GM19372 (cell line): ENCODE measurements around the gene NLRP5.
"Not testable (repeated sequence)": the region's sequence is repeated elsewhere in the genome, so short reads cannot be mapped to it uniquely, and the experiment has no call there.

Source experiments
- ATAC-seq: cut with Tn5 transposase; IDR thresholded peaks from one replicate; pipeline ENCODE4 v1.9.1; 2021; ENCODE audit warnings: mild to moderate bottlenecking, low read depth, moderate library complexity; ENCODE audit not compliant: unreplicated experiment

The NLRP5 gene

GRCh38 chr19:56097776-56098175 lies 111.2 kb downstream of the NLRP5 start:
- no peak for ATAC-seq

- ATAC-seq = not testable (repeated sequence)
These were observed 111.7 kb downstream of the NLRP5 start for GRCh38 chr19:56098237-56098636.

- ATAC-seq = no peak
These were observed 112.4 kb downstream of the NLRP5 start for GRCh38 chr19:56098731-56099568.

GRCh38 chr19:56099638-56100539 lies 113.3 kb downstream of the NLRP5 start:
- no peak for ATAC-seq

- ATAC-seq = no peak
These were observed 114.5 kb downstream of the NLRP5 start for GRCh38 chr19:56101095-56101494.

GRCh38 chr19:56101746-56102535 lies 115.4 kb downstream of the NLRP5 start:
- ATAC-seq = no peak

- no peak for ATAC-seq
These were observed 116.5 kb downstream of the NLRP5 start for GRCh38 chr19:56103027-56103614.

DNA sequence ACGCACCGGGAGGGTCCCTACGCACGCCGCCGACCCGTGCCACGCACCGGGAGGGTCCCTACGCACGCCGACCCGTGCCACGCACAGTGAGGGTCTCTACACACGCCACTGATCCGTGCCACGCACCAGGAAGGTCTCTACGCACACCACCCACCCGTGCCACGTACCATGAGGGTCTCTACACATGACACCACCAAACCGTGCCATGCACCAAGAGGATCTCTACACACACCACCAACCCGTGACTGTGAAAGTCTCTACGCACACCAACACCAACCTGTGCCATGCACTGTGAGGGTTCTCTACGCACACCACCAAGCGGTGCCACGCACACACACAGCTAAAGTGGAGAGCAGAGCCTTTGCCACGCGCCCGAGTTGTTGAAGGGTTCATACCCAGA lies 117.8 kb downstream of the NLRP5 start:
- ATAC-seq = no peak

DNA sequence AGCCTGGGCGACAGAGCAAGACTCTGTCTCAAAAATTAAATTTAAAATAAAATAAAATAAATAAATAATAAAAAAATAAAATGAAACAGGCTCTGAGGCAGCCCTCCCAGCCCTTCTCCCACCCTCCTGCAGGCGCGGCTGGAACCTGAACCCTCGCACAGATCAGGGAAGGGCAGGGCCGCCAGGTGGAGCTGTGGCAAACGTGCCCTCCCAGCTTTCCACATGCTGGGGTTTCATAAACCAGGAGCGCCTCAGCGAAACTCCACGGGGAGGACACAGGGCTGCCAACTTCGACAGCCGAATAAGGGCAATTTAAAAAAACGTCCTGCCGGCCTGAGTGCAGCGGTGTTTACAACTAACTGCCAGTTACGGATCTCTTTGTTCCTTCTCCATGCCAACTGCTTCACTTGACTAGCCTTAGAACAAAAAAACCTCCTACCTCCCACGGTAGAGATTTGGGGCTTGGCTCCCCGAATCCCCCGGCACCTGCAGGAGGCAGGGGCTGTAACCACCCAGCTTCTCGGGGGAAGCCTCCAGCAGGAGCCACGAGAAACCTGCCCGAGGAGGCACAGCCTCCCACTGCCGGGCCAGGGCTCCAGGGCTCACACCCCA lies 118.6 kb downstream of the NLRP5 start:
- no peak for ATAC-seq

DNA sequence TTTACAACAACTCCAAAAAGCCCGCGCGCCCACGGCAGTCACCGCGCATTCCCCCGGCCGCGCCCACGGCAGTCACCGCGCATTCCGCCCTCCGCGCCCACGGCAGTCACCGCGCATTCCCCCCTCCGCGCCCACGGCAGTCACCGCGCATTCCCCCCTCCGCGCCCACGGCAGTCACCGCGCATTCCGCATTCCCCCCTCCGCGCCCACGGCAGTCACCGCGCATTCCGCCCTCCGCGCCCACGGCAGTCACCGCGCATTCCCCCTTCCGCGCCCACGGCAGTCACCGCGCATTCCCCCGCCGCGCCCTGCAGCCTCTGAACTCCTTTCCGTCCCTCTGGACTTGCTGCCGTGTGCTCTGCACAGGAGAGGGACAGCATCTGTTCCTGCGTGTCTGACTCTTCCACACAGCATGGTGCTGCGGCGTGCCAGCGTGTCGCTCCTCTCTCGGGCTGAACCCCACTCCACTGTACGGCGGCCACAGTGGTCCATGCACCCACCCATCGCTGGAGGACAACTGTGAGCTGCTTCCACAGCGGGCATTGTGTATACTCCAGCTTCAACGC lies 119.3 kb downstream of the NLRP5 start:
- ATAC-seq = not testable (repeated sequence)

GRCh38 chr19:56106397-56106849 lies 119.8 kb downstream of the NLRP5 start:
- no peak for ATAC-seq

- ATAC-seq = no peak
These were observed 120.4 kb downstream of the NLRP5 start for GRCh38 chr19:56106993-56107392.

- no peak for ATAC-seq
These were observed 121.2 kb downstream of the NLRP5 start for GRCh38 chr19:56107626-56108351.

DNA sequence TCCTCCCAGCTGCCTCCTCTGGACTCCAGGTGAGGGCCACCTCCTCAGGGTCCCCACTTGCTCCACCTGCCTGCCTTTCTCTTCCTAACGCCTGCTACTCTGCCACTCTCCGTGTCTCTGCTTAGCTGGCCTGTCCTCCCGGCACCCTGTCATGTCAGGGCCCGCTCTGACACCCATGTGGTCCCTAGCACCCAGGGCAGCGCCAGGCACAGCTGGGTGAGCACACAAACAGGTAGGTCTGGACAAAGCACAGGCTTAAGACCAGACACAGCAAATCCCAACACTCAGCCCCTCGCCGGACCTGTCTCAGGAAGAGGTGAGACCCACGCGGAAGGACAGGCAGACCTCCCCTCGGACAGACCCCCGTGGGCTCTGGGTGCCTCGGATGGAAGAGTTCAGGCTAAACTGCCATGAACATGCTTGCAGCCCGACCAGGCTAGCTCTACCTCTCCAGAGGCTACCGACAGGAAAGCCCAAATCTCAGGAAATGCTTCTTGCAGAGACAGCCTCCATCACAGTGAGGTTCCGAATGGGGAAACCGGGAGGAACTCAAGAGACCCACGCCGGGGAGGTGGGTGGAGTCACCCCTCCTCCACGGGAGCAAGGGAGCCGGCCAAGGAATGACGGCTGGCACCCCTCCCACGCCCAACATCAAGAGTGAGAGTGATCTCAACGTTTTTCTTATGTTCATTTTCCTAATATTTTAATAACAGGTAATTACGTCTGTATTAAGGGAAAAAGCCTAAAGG lies 122.0 kb downstream of the NLRP5 start:
- no peak for ATAC-seq

DNA sequence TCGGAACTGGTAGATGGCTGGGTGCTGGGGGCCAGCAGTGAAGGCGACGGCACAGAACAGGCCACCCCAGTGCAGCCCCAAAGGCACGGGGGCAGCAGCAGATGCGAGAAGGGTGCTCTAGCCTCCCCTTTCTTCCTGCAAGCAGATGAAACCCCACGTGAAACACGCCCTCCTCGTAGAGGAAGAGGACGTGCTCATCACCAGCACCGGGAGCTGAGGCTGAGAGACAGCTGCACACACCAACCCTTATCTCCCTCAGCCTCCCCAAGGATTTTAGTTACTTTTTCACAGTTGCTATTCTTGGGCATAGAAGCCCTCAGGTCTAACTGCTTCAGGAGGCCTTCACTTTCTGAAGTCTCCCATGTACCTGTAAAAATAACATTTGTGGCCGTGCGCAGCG lies 122.7 kb downstream of the NLRP5 start:
- ATAC-seq = no peak

- no peak for ATAC-seq
These were observed 124.2 kb downstream of the NLRP5 start for GRCh38 chr19:56110515-56111448.
